ENCODE data around the gene SLC1A2.

Gene SLC1A2

GRCh38 chr11:35281169-35281688 is 138.1 kb downstream of the SLC1A2 start:
- TF ChIP-seq POLR2A (IDR thresholded peaks at IDR 0.05; ENCODE audit: extremely low read depth, insufficient read length) (no peak), MYC (IDR thresholded peaks at IDR 0.05; ENCODE audit: low read depth, low read length) (no peak), MAX (IDR thresholded peaks at IDR 0.05; ENCODE audit: low read depth, low read length) (no peak), CTCF (IDR thresholded peaks at IDR 0.05; ENCODE audit: low read depth, low read length) (no peak)
- no peak overlapping the region for H3K4me3 ChIP-seq (ENCODE audit: low read depth, low read length)
- no peak for DNase-seq (ENCODE audit: low read depth)

- H3K4me3 ChIP-seq (ENCODE audit: low read depth, low read length) = no peak overlapping the region
- TF ChIP-seq CTCF (IDR thresholded peaks at IDR 0.05; ENCODE audit: low read depth, low read length) (no peak), POLR2A (IDR thresholded peaks at IDR 0.05; ENCODE audit: extremely low read depth, insufficient read length) (no peak), MAX (IDR thresholded peaks at IDR 0.05; ENCODE audit: low read depth, low read length) (no peak), MYC (IDR thresholded peaks at IDR 0.05; ENCODE audit: low read depth, low read length) (no peak)
- DNase-seq (ENCODE audit: low read depth) = no peak
Observed at GRCh38 chr11:35280727-35281126, 138.6 kb downstream of the SLC1A2 start.

- TF ChIP-seq POLR2A (IDR thresholded peaks at IDR 0.05; ENCODE audit: extremely low read depth, insufficient read length) = no peak
- TF ChIP-seq MYC (IDR thresholded peaks at IDR 0.05; ENCODE audit: low read depth, low read length) = no peak
- no peak for TF ChIP-seq CTCF (IDR thresholded peaks at IDR 0.05; ENCODE audit: low read depth, low read length)
- no peak for TF ChIP-seq MAX (IDR thresholded peaks at IDR 0.05; ENCODE audit: low read depth, low read length)
- no peak for DNase-seq (ENCODE audit: low read depth)
- no peak overlapping the region for H3K4me3 ChIP-seq (ENCODE audit: low read depth, low read length)
Observed at GRCh38 chr11:35277827-35278226, 141.5 kb downstream of the SLC1A2 start.

GRCh38 chr11:35276396-35277145 is 142.8 kb downstream of the SLC1A2 start:
- no peak for DNase-seq (ENCODE audit: low read depth)

GRCh38 chr11:35275786-35276170 is 143.6 kb downstream of the SLC1A2 start:
- H3K4me3 ChIP-seq (ENCODE audit: low read depth, low read length) = no peak overlapping the region
- TF ChIP-seq CTCF (IDR thresholded peaks at IDR 0.05; ENCODE audit: low read depth, low read length) = no peak
- no peak for TF ChIP-seq POLR2A (IDR thresholded peaks at IDR 0.05; ENCODE audit: extremely low read depth, insufficient read length)
- TF ChIP-seq MAX (IDR thresholded peaks at IDR 0.05; ENCODE audit: low read depth, low read length) = no peak
- no peak for TF ChIP-seq MYC (IDR thresholded peaks at IDR 0.05; ENCODE audit: low read depth, low read length)
- no peak for DNase-seq (ENCODE audit: low read depth)

More at GRCh38 chr11:35276396-35277145, 142.8 kb downstream of the SLC1A2 start:
- H3K4me3 ChIP-seq (ENCODE audit: low read depth, low read length) = no peak overlapping the region
- TF ChIP-seq CTCF (IDR thresholded peaks at IDR 0.05; ENCODE audit: low read depth, low read length) = no peak
- no peak for TF ChIP-seq POLR2A (IDR thresholded peaks at IDR 0.05; ENCODE audit: extremely low read depth, insufficient read length)
- TF ChIP-seq MYC (IDR thresholded peaks at IDR 0.05; ENCODE audit: low read depth, low read length) = no peak
- TF ChIP-seq MAX (IDR thresholded peaks at IDR 0.05; ENCODE audit: low read depth, low read length) = no peak
